B cell (primary cell): Measurements from ENCODE around the gene REEP6.

Experiments
- CTCF ChIP-seq: fragments of 200-600 bp; IDR thresholded peaks from one replicate; pipeline ENCODE4 v1.8.0; 2022; ENCODE audit warnings: antibody characterized with exemption, mild to moderate bottlenecking
- EZH2 ChIP-seq: IDR thresholded peaks from 2 replicates; pipeline ENCODE4 v1.6.1; 2012; ENCODE audit warnings: borderline replicate concordance, low read depth, mild to moderate bottlenecking, moderate library complexity, low read length; ENCODE audit not compliant: insufficient read depth, poor library complexity, severe bottlenecking

DNA sequence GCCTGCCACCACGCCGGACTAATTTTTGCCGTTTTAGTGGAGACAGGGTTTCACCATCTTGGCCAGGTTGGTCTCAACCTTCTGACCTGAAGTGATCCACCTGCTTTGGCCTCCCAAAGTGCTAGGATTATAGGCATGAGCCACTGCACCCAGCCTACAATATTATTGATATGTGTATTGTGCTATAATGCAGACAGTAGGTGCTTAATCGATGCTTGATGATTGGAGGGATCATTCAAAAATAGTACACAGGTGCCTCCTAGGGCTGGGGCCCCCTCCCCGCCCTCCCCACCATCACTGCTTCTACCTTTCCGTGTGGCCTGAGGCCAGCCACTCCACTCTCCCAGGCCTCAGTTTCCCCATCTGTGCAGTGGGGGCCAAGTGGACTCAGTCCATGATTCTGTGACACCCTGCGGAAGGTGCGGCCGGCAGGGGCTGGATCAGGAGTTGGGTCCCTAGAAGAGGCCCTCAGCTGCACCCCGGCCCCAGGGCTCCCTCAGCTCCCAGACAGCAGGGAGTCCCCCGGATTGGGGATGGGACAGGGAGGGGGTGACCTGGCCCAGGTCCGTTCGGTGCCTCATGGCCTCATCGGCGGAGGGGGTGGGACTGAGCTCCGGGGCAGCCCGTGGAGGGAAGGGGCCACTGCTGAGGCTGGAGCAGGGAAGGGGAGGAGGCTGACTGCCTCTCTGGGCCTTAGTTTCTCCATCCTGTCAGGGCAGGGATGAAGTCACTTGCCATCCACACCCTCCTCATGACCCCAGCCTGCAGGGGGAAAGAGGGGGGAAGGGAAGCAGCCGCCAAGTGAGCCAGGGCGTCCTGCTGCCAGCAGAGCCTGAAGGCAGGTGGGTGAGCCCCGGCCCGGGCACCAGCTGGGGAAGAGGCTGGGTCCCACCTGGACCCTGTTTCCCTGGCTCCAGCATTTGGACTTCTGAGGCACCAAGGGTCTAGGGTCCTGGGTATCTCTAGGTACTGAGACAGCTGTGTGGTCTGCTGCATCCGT lies 20.6 kb downstream of the REEP6 start:
- TF ChIP-seq CTCF (no peak), EZH2 (no peak)
